GM12878 (cell line): Measurements from ENCODE around the gene BACE2. TPM values are rescaled to one million over a fixed set of nuclear protein-coding genes. Genes with fewer than 3 reads are reported as not detected.

Source experiments
- ATAC-seq: fragments of 200-7000 bp; cut with Tn5 transposase; 3 replicates; pipeline ENCODE4 v1.9.1; 2020; ENCODE audit warnings: mild to moderate bottlenecking, moderate library complexity
- BruUV-seq: library from RNA; stranded (reverse); fragments of 400-500 nt; replicated peaks from 2 replicates; lab custom pipeline; 2021; lab: Mats Ljungman, UMichigan
- CTCF ChIA-PET: fragments of 300-600 bp; sonication (Branson Sonifier 250); formaldehyde crosslinking; extraction: SDS; loops from one replicate; lab custom pipeline; 2021; ENCODE audit warnings: inconsistent platforms; lab: Yijun Ruan, JAX
- POLR2A ChIA-PET: fragments of 350-600 bp; formaldehyde crosslinking; extraction: SDS; loops from one replicate; lab custom pipeline; 2021; ENCODE audit warnings: inconsistent platforms; lab: Charles Lee
- RAD21 ChIA-PET: fragments of 300-600 bp; sonication (Branson Sonifier 250); formaldehyde crosslinking; loops from one replicate; lab custom pipeline; 2023; ENCODE audit warnings: antibody characterized with exemption; ENCODE audit not compliant: unreplicated experiment; lab: Charles Lee
- SMC1A ChIA-PET: fragments of 300-600 bp; sonication (Branson Sonifier 250); formaldehyde crosslinking; loops from one replicate; lab custom pipeline; 2023; ENCODE audit not compliant: unreplicated experiment, uncharacterized antibody; lab: Charles Lee
- DNase-seq: peaks from one replicate; pipeline ENCODE4 v3.0.0-alpha.2; 2011; ENCODE audit warnings: low read depth, low spot score
- FAIRE-seq: peaks from 3 replicates; lab custom pipeline; 2011; peaks lifted over from hg19 to GRCh38; lab: Jason Lieb, UNC
- H2AFZ ChIP-seq: 2 replicates; pipeline ENCODE4 v1.6.0; 2011; ENCODE audit warnings: low read depth, low read length, control low read depth; ENCODE audit not compliant: control insufficient read depth
- H3K27ac ChIP-seq: 2 replicates; pipeline ENCODE4 v1.5.1; 2011; ENCODE audit warnings: control low read depth; ENCODE audit not compliant: control insufficient read depth, insufficient read depth
- H3K27me3 ChIP-seq, 2 experiments: replicated peaks in 1 of 2; 2 replicates each; pipeline versions ENCODE4 v1.6.0 to v1.6.1; 2011; ENCODE audit warnings: low read length in 1 of 2; ENCODE audit not compliant: control insufficient read depth in 2 of 2, insufficient read depth in 2 of 2
- H3K36me3 ChIP-seq, 2 experiments: 2 replicates each; pipeline ENCODE4 v1.5.1; 2011; ENCODE audit warnings: low read length in 1 of 2; ENCODE audit not compliant: control insufficient read depth in 2 of 2, insufficient read depth in 2 of 2
- H3K4me1 ChIP-seq: 2 replicates; pipeline ENCODE4 v1.6.1; 2011; ENCODE audit warnings: mild to moderate bottlenecking, low read length, moderate library complexity, mixed read lengths; ENCODE audit not compliant: control insufficient read depth, insufficient read depth
- H3K4me2 ChIP-seq: 2 replicates; pipeline ENCODE4 v1.6.0; 2011; ENCODE audit warnings: control low read depth; ENCODE audit not compliant: control insufficient read depth, insufficient read depth
- H3K4me3 ChIP-seq: fragments of 200-600 bp; sonication (generic); 2 replicates; pipeline ENCODE4 v1.5.1; 2016
- H3K79me2 ChIP-seq: 2 replicates; pipeline ENCODE4 v1.6.0; 2011; ENCODE audit warnings: low read length; ENCODE audit not compliant: control insufficient read depth, insufficient read depth
- H3K9ac ChIP-seq: 2 replicates; pipeline ENCODE4 v1.8.0; 2011; ENCODE audit warnings: low read length, control low read depth, mixed read lengths; ENCODE audit not compliant: control insufficient read depth, insufficient read depth
- H3K9me3 ChIP-seq: replicated peaks from 3 replicates; pipeline ENCODE4 v1.5.1; 2011; ENCODE audit warnings: mild to moderate bottlenecking, low read length; ENCODE audit not compliant: control insufficient read depth, insufficient read depth
- H4K20me1 ChIP-seq: 2 replicates; pipeline ENCODE4 v1.6.0; 2011; ENCODE audit not compliant: control insufficient read depth, insufficient read depth
- ASH2L ChIP-seq: fragments of 300-600, 200-600 bp; sonication (generic); IDR thresholded peaks from 2 replicates; pipeline ENCODE4 v1.6.1; 2017; ENCODE audit warnings: low read depth, mild to moderate bottlenecking, borderline replicate concordance
- CTCF ChIP-seq, 3 experiments: IDR thresholded peaks in 2 of 3; conservative IDR thresholded peaks in 1 of 3; 2 replicates each; pipeline ENCODE4 v1.5.1; 2011; ENCODE audit warnings: low read depth in 3 of 3, low read length in 3 of 3, mild to moderate bottlenecking in 3 of 3, control low read depth in 2 of 3, moderate library complexity in 2 of 3, inconsistent platforms in 1 of 3, mixed read lengths in 1 of 3; ENCODE audit not compliant: control insufficient read depth in 2 of 3, insufficient read depth in 1 of 3; ENCODE audit errors: extremely low read depth in 1 of 3
- EZH2 ChIP-seq: IDR thresholded peaks from 2 replicates; pipeline ENCODE4 v1.6.1; 2012; ENCODE audit warnings: low read depth, mild to moderate bottlenecking, control low read depth, inconsistent platforms, low read length, borderline replicate concordance; ENCODE audit not compliant: control insufficient read depth
- FOXK2 ChIP-seq: fragments of 450-650 bp; IDR thresholded peaks from 2 replicates; pipeline ENCODE4 v1.6.1; 2017; ENCODE audit warnings: mild to moderate bottlenecking, moderate library complexity
- HDAC2 ChIP-seq: fragments of 200-600 bp; sonication (generic); IDR thresholded peaks from 2 replicates; pipeline ENCODE4 v1.6.1; 2017
- LARP7 ChIP-seq: fragments of 450-650 bp; IDR thresholded peaks from 2 replicates; pipeline ENCODE4 v1.6.1; 2017; ENCODE audit warnings: mild to moderate bottlenecking
- MTA3 ChIP-seq: IDR thresholded peaks from 2 replicates; pipeline ENCODE4 v1.6.1; 2012; ENCODE audit warnings: low read length, inconsistent platforms, borderline replicate concordance
- TARDBP ChIP-seq: IDR thresholded peaks from 2 replicates; pipeline ENCODE4 v1.6.1; 2016; ENCODE audit warnings: borderline replicate concordance
- ZBED1 ChIP-seq: IDR thresholded peaks from 2 replicates; pipeline ENCODE4 v1.6.1; 2016; ENCODE audit warnings: borderline replicate concordance
- ZBTB40 ChIP-seq: fragments of 450-650 bp; IDR thresholded peaks from 2 replicates; pipeline ENCODE4 v1.6.1; 2016; ENCODE audit warnings: mild to moderate bottlenecking, moderate library complexity, borderline replicate concordance
- ZNF24 ChIP-seq: fragments of 450-650 bp; IDR thresholded peaks from 2 replicates; pipeline ENCODE4 v1.6.1; 2017; ENCODE audit warnings: antibody characterized with exemption, mild to moderate bottlenecking
- WGBS: methylation state at CpG from one replicate; pipeline ENCODE4 v1.1.6; 2016; ENCODE audit warnings: low lambda C conversion rate; ENCODE audit not compliant: insufficient replicate concordance, insufficient coverage; ENCODE audit errors: missing lambda C conversion rate; 5-methylcytosine and 5-hydroxymethylcytosine counted together
- in situ Hi-C: fragments of 300-500 bp; cut with MboI; formaldehyde crosslinking; loops from 9 replicates; pipeline ENCODE4 v1.14.3; 2018; ENCODE audit warnings: mixed read lengths
- intact Hi-C: fragments of 100-400 bp; cut with micrococcal nuclease; formaldehyde crosslinking; loops from one replicate; pipeline ENCODE4 v1.14.2; 2022; ENCODE audit not compliant: unreplicated experiment
- polyA plus RNA-seq, 11 experiments: library from polyadenylated mRNA; depleted of rRNA in 4 of 11; unstranded in 6 of 11; stranded (reverse) in 5 of 11; fragments of >200 nt; fragmentation: Nextera tagmentation in 4 of 11; fragmentation: Illumina TruSeq in 1 of 11; extraction: Ambion mirVana in 4 of 11; extraction: Trizol in 1 of 11; gene quantifications; 1 replicate in 1 of 11; 2 replicates in 10 of 11; pipeline versions ENCODE4 v1.2.1 to v1.2.3, GENCODE V29; 2011 to 2016; ENCODE audit warnings: inconsistent platforms in 2 of 11, missing spikeins in 2 of 11, low read depth in 1 of 11
- total RNA-seq, 4 experiments: library from RNA; depleted of rRNA in 3 of 4; stranded (reverse); fragments of >200 nt in 3 of 4; fragmentation: Illumina TruSeq in 1 of 4; extraction: Trizol in 1 of 4; gene quantifications; 2 replicates each; pipeline versions ENCODE4 v1.2.1 to v1.2.3, GENCODE V29; 2013 to 2021
- TF ChIP-seq, protein P1 (sequence below): IDR thresholded peaks from 2 replicates; pipeline ENCODE4 v1.6.1; 2011; ENCODE audit warnings: borderline replicate concordance, low read depth, mild to moderate bottlenecking, moderate library complexity, mixed read lengths, low read length; ENCODE audit not compliant: insufficient read depth; ENCODE audit errors: extremely low read length

BACE2 gene
- total and polyA plus RNA-seq, 10 of the 15 experiments (the other 5 are each of a cell fraction or from before 2014, with no cell fraction given), result 0.04 to 0.69 (median 0.18) TPM; not detected in 5

- TF ChIP-seq ASH2L (no peak), ZBTB40 (no peak), HDAC2 (no peak)
- no peaks in the 10 kb centered on the region for H4K20me1 ChIP-seq
- no peak for FAIRE-seq
- no peak overlapping the region for H3K27ac ChIP-seq
- ChIA-PET CTCF (no interaction called here), SMC1A (no interaction called here), POLR2A (no interaction called here), RAD21 (no interaction called here)
- H3K4me1 ChIP-seq, result no peaks in the 10 kb centered on the region
- no peak overlapping the region for H3K9ac ChIP-seq
- H3K9me3 ChIP-seq, result no peaks in the 10 kb centered on the region
- no peaks in the 10 kb centered on the region for H3K36me3 ChIP-seq
- WGBS, result 20% methylated on average over 6 of the region's 6 CpGs
- no peaks in the 10 kb centered on the region for H3K27me3 ChIP-seq
- no peak overlapping the region for H2AFZ ChIP-seq
- H3K79me2 ChIP-seq, result no peaks in the 10 kb centered on the region
- no peak overlapping the region for H3K4me3 ChIP-seq
- BruUV-seq, result no TSS peak
- in situ Hi-C loops (loop anchor here (10.0 kb wide), 1 partner anchor 1614 kb away; no protein-coding TSS in a partner anchor), intact Hi-C loops (no loop called here)
- no peak for ATAC-seq
- DNase-seq, result no peak
- H3K4me2 ChIP-seq, result no peak overlapping the region
Observed at GRCh38 chr21:41138711-41139110, 29.2 kb upstream of the BACE2 start.

DNA sequence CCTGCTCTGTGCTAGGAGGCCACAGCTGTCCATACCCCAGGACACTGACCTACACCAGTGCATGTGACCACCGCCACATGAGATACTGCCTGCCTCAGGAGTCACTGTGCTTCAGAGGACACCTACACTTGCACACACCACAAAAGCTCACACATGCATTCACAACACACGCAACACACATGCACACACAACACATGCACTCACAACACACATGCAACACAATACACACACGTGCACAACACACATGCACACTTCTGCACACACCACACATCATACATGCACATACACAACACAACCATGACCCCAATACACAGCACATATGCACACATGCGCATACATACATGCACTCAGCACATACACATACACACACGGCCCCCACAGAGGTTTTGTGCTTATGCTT is 28.7 kb upstream of the BACE2 start:
- in situ Hi-C loops, result loop anchor here (10.0 kb wide), 1 partner anchor 1614 kb away; no protein-coding TSS in a partner anchor
- no peak overlapping the region for H3K4me3 ChIP-seq
- CTCF ChIA-PET, result no interaction called here
- no peak for TF ChIP-seq ZBED1
- TF ChIP-seq EZH2, result no peak
- no peak for TF ChIP-seq CTCF (IDR thresholded peaks at IDR 0.05 in 2 of 3, conservative IDR thresholded peaks at IDR 0.05 in 1 of 3; ENCODE audit: control insufficient read depth in 2 of 3, extremely low read depth in 1 of 3, insufficient read depth in 1 of 3, low read depth in 3 of 3, low read length in 3 of 3)
- TF ChIP-seq LARP7, result no peak
- TF ChIP-seq, protein P1, sequence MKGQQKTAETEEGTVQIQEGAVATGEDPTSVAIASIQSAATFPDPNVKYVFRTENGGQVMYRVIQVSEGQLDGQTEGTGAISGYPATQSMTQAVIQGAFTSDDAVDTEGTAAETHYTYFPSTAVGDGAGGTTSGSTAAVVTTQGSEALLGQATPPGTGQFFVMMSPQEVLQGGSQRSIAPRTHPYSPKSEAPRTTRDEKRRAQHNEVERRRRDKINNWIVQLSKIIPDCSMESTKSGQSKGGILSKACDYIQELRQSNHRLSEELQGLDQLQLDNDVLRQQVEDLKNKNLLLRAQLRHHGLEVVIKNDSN, result no peak
- TF ChIP-seq FOXK2, result no peak
- no peak for TF ChIP-seq TARDBP
- TF ChIP-seq MTA3, result no peak
- TF ChIP-seq ZNF24, result no peak

More for the DNA sequence above, 28.7 kb upstream of the BACE2 start:
- RAD21 ChIA-PET, result no interaction called here
- FAIRE-seq, result no peak
- Histone ChIP-seq H2AFZ (no peak overlapping the region), H3K9me3 (no peaks in the 10 kb centered on the region), H3K9ac (no peak overlapping the region), H3K4me2 (no peak overlapping the region), H3K4me1 (no peaks in the 10 kb centered on the region), H3K79me2 (no peaks in the 10 kb centered on the region), H3K27ac (no peak overlapping the region), H3K36me3 (no peaks in the 10 kb centered on the region), H3K27me3 (no peaks in the 10 kb centered on the region), H4K20me1 (no peaks in the 10 kb centered on the region)
- intact Hi-C loops, result no loop called here
- no TSS peak for BruUV-seq
- POLR2A ChIA-PET, result no interaction called here
- ATAC-seq, result no peak
- SMC1A ChIA-PET, result no interaction called here
- DNase-seq, result no peak
- WGBS, result 37% methylated on average over 5 of the region's 5 CpGs
